Stimulated activated CD4-positive, alpha-beta T cell treated with anti-CD3 and anti-CD28 coated beads, Interleukin-1b, Interleukin-23, amount 100 ng/mL, for 48 hours (primary cell): ENCODE data around the gene ZBTB11.
"Not testable (repeated sequence)": the region's sequence is repeated elsewhere in the genome, so short reads cannot be mapped to it uniquely, and the experiment has no call there.

ENCODE experiments used
- DNase-seq: peaks from one replicate; pipeline ENCODE4 v3.0.0-alpha.2; 2020

ZBTB11 gene, protein sequence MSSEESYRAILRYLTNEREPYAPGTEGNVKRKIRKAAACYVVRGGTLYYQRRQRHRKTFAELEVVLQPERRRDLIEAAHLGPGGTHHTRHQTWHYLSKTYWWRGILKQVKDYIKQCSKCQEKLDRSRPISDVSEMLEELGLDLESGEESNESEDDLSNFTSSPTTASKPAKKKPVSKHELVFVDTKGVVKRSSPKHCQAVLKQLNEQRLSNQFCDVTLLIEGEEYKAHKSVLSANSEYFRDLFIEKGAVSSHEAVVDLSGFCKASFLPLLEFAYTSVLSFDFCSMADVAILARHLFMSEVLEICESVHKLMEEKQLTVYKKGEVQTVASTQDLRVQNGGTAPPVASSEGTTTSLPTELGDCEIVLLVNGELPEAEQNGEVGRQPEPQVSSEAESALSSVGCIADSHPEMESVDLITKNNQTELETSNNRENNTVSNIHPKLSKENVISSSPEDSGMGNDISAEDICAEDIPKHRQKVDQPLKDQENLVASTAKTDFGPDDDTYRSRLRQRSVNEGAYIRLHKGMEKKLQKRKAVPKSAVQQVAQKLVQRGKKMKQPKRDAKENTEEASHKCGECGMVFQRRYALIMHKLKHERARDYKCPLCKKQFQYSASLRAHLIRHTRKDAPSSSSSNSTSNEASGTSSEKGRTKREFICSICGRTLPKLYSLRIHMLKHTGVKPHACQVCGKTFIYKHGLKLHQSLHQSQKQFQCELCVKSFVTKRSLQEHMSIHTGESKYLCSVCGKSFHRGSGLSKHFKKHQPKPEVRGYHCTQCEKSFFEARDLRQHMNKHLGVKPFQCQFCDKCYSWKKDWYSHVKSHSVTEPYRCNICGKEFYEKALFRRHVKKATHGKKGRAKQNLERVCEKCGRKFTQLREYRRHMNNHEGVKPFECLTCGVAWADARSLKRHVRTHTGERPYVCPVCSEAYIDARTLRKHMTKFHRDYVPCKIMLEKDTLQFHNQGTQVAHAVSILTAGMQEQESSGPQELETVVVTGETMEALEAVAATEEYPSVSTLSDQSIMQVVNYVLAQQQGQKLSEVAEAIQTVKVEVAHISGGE

GRCh38 chr3:101676765-101677435, at the start of gene ZBTB11:
ZBTB11 (minus strand) TSS chr3:101677132; CDS start chr3:101676914, 218 bp downstream.
- DNase-seq = peak; percentile 100

GRCh38 chr3:101725890-101726275, 49.0 kb upstream of the ZBTB11 start:
- no peak for DNase-seq

GRCh38 chr3:101725194-101725889, 48.4 kb upstream of the ZBTB11 start:
- DNase-seq = no peak

DNA sequence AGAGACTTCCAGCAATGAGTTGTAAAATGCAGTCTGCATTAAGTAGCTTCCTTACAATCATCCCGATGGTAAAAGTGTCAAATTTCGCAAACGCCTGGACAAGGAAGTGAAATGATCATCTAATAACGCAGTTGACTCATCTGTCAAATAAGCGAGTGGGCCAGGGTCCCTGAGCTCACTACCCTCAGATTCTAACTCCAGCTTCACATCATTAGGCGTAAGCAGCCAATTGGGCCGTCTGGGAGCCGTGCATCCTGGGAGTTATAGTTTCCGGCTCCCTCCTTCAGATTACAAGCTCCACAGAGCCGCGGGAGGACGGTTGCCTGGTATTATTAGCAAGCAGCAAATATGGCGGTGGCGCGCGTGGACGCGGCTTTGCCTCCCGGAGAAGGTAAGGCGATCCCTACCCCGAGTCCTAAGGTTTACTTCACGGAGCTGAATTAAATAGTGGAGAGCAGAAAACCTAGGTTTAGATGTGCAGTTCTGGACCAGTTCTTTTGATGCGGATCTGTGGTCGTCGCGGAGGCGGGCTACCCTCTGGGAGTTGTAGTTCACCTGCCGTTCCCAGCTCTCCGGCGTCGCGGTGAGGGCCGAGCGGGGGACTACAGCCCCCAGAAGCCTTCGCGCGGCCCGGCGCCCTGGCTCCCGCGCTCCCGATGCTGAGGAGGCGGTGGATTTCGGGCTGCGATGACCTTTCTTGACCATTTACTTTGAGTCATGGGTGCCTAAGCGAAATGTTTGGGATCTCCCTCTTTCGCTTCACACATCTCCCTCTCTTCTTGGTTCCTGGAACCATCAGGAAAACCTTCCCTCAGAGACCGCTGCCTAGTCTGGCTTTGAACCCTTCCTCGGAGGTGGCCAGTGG, 47.6 kb upstream of the ZBTB11 start, which contains the start of gene CEP97:
Gene CEP97, plus strand, starts transcription at position 286 of the 865 bp plus-strand sequence. Its CDS starts 63 bp downstream, at position 349.
- peak; percentile 89 for DNase-seq

DNA sequence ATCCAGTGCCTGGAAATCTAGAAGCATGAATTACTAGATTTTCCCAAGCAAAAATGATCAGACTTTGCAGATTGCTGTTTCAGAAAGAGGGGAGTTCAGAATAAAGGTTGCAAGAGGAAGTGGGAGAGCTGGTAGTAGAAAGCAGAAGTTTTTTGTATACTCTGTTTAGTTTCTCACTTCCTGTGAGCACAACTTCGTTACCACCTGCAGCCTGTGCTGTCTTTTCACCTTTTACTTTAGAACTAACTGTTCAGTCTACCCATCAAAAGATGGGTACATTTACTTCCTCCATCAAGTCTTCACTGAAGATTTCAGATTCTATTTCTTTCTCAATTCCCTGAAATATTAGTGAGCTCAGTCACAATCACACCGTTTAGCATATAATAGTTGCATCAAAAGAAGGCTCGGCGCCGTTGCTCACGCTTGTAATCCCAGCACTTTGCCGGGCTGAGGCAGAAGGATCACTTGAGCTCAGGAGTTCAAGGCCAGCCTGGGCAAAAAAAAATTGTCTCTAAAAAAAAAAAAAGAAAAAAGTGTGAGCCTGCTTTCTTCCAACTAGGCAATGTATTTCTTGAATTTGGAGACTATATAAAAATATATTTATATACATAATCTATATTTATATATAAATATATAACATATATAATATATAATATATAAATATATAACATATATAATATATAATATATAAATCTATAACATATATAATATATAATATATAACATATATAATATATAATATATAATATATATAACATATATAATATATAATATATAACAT, 45.7 kb upstream of the ZBTB11 start:
- no peak for DNase-seq

GRCh38 chr3:101720851-101721840, 44.2 kb upstream of the ZBTB11 start:
- DNase-seq = no peak

GRCh38 chr3:101719604-101720185, 42.8 kb upstream of the ZBTB11 start:
- no peak for DNase-seq

DNA sequence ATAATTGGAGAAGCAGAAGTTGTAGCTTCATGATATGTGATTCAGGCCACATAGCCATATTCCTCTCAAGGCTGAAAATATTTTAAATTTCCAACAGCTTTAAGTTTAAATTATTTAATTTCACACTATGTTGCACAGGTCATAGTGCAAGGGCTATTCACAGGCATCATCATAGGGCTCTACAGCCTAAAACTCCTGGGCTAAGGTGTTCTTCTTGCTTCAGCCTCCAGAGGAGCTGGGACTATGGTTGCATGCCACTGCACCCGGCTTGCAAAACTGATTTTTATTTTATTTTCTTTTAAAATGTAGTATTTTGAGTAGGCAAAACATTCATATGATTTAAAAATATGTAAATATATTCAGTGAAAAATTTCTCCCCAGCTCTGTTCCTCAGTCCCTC, 41.5 kb upstream of the ZBTB11 start:
- DNase-seq = no peak

DNA sequence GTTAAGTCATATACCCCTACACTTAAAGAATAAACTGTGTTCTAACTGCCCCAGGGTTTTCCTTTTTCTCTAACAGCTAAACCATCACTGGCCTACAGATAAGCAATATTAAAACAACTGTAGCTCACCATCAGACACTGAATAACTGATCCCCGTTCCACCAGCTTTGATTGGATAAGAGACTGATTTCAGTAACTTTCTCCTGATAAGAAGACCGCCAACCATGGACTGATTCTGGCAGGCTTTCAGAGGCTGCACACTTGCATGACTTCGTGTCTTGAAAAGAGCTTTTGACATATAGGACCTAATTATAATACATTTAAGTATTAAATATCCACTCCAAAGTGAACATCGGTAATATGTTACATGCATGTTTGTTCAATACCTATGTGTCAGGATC, 32.2 kb upstream of the ZBTB11 start:
- no peak for DNase-seq

DNA sequence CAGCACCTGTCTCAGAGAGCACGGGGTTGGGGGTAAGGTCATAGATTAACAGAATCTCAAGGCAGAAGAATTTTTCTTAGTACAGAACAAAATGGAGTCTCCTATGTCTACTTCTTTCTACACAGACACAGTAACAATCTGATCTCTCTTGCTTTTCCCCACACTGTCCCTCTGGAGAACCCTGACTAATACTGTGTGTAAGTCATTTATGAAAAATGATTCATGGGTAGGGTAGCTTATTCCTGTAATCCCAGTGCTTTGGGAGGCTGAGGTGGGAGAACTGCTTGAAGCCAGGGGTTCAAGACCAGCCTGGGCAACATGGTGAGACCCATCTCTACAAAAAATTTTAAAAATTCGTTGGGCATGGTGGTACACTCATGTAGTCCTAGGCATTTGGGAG, 27.7 kb upstream of the ZBTB11 start:
- not testable (repeated sequence) for DNase-seq

- no peak for DNase-seq
These were observed 26.2 kb upstream of the ZBTB11 start for GRCh38 chr3:101703169-101703568.

DNA sequence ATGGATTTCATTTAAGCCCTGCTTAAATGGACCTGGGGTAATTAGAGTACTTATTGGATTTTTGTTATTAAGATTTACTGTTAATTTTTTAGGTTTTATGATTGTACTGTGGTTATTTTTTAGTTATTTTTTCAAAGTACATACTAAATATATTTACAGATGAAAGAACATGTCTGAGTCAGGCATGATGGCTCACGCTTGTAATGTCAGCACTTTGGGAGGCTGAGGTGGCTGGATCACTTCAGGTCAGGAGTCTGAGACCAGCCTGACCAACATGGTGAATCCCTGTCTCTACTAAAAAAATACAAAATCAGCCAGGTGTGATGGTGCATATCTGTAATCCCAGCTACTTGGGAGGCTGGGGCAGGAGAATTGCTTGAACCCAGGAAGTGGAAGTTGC, 25.8 kb upstream of the ZBTB11 start:
- DNase-seq = no peak

GRCh38 chr3:101701696-101702634, 25.0 kb upstream of the ZBTB11 start:
- DNase-seq = no peak

DNA sequence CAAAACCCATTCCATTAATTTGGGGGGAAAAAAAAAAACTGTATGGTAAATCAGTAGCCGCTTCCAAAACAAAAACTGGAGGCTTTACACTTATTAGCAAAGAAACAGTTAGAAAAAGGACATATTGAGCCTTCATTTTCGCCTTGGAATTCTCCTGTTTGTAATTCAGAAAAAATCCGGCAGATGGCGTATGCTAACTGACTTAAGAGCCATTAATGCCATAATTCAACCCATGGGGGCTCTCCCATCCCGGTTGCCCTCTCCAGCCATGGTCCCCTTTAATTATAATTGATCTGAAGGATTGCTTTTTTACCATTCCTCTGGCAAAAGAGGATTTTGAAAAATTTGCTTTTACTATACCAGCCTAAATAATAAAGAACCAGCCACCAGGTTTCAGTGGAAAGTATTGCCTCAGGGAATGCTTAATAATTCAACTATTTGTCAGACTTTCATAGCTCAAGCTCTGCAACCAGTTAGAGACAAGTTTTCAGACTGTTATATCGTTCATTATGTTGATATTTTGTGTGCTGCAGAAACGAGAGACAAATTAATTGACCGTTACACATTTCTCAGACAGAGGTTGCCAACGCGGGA, 18.9 kb upstream of the ZBTB11 start:
- DNase-seq = no peak

GRCh38 chr3:101694836-101695235, 17.9 kb upstream of the ZBTB11 start:
- DNase-seq = not testable (repeated sequence)

DNA sequence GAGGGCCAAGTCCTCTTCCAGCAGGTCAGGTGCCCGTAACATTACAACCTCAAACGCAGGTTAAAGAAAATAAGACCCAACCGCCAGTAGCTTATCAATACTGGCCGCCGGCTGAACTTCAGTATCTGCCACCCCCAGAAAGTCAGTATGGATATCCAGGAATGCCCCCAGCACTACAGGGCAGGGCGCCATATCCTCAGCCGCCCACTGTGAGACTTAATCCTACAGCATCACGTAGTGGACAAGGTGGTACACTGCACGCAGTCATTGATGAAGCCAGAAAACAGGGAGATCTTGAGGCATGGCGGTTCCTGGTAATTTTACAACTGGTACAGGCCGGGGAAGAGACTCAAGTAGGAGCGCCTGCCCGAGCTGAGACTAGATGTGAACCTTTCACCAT, 16.6 kb upstream of the ZBTB11 start:
- DNase-seq = not testable (repeated sequence)
